ENCODE measurements around the gene MDK. TPM values are rescaled to one million over a fixed set of nuclear protein-coding genes. Genes with fewer than 3 reads are reported as not detected.

The MDK gene
- total and polyA plus RNA-seq, 2 of the 4 experiments (the other 2 are of a cell fraction): 25.8 to 377 TPM

DNA sequence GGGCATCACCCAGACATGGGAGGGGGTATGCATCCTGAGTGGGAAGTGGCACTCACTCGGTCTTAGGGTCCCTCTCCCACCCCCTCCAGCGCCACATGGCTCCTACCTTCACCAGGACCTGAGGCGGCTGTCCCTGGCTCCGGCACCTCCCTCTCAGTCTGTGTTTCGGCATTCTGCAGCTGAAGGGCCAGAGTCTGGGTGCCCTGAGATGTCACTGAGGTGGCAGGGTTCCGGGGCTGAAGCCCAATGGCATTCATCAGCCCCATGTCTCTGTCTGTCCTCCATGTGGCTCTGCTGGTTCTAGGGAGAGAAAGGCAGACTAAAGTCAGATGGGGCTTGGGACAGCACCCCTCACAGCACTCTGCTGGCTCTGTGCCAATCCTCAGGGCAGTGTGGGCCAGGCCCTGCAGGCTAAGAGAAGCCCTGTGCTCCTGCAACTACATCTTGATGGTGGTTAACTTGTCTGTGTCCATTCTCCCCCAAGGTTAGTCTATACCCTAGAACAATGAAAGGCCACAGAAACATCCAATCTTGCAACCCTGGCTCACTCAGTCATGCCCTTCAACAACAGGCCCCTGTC is 27.0 kb downstream of the MDK start:
- Histone ChIP-seq H4K5ac (ENCODE audit: low read depth, low read length) (no peak overlapping the region), H4K8ac (ENCODE audit: low read depth in 2 of 2, low read length in 2 of 2) (no peak overlapping the region), H2AK5ac (ENCODE audit: low read depth, low read length) (no peak overlapping the region), H3K9me1 (ENCODE audit: insufficient read depth, low read length) (peaks cover 11% of the 10 kb centered on the region), H2BK120ac (ENCODE audit: low read depth, low read length) (no peak overlapping the region), H4K91ac (ENCODE audit: insufficient read depth, low read depth, low read length) (no peak overlapping the region), H3K9me3 (ENCODE audit: control insufficient read depth, insufficient read depth, low read length) (no peaks in the 10 kb centered on the region), H3K36me3 (ENCODE audit: control insufficient read depth, insufficient read depth, low read length) (peaks cover 24% of the 10 kb centered on the region), H3K9ac (ENCODE audit: low read depth, low read length) (no peak overlapping the region), H3K79me1 (ENCODE audit: low read depth in 1 of 2, low read length in 2 of 2) (peaks cover 0 to 12% of the 10 kb centered on the region in 2 experiments; a peak in 3 of 4 replicates), H3K27ac (ENCODE audit: insufficient read depth, low read length) (no peak overlapping the region), H2BK20ac (ENCODE audit: low read depth, low read length) (no peak overlapping the region), H2BK5ac (ENCODE audit: low read depth, low read length, poor library complexity, severe bottlenecking) (no peak overlapping the region), H3K4me1 (ENCODE audit: control insufficient read depth, insufficient read depth, low read length) (peaks cover 8% of the 10 kb centered on the region; the same call in 1 of the 2 replicates), H3K4me2 (ENCODE audit: low read depth, low read length) (no peak overlapping the region), H3K4ac (ENCODE audit: low read depth, low read length) (no peak overlapping the region), H3K56ac (ENCODE audit: extremely low read depth, insufficient read depth, low read length) (no peak overlapping the region), H3K14ac (replicated peaks; ENCODE audit: low read depth, low read length) (no peak overlapping the region), H2BK15ac (ENCODE audit: low read depth, low read length) (no peak overlapping the region), H2AK9ac (replicated peaks; ENCODE audit: low read depth, low read length, poor library complexity) (no peak overlapping the region), H4K20me1 (ENCODE audit: insufficient read depth, low read length) (no peaks in the 10 kb centered on the region; the same call in 1 of the 2 replicates), H2AFZ (replicated peaks; ENCODE audit: low read length, poor library complexity) (no peak overlapping the region), H3K4me3 (ENCODE audit: insufficient read depth, low read depth, low read length) (no peak overlapping the region), H3K27me3 (ENCODE audit: control insufficient read depth, insufficient read depth, low read length) (no peaks in the 10 kb centered on the region), H3K23ac (ENCODE audit: low read depth, low read length) (no peak overlapping the region), H3K18ac (ENCODE audit: low read depth, low read length) (no peak overlapping the region)
- CTCF ChIA-PET: interaction anchor here (2.0 kb wide), 1 partner anchor 16 kb away, joined by 7 read pairs; no protein-coding TSS in a partner anchor
- BruUV-seq (replicated peaks): no TSS peak
- in situ Hi-C loops (cut with MboI; ENCODE audit: low sequenced_read_pairs) (no loop called here), dilution Hi-C loops (cut with HindIII; ENCODE audit: low sequenced_read_pairs, unreplicated experiment) (no loop called here), intact Hi-C loops (cut with micrococcal nuclease) (no loop called here)
- TF ChIP-seq MAZ (IDR thresholded peaks at IDR 0.05; ENCODE audit: borderline replicate concordance, low read depth, low read length) (no peak), MAFK (IDR thresholded peaks at IDR 0.05; ENCODE audit: low read depth, low read length) (no peak), RFX5 (IDR thresholded peaks at IDR 0.05; ENCODE audit: low read depth, low read length) (no peak), CEBPB (IDR thresholded peaks at IDR 0.05; ENCODE audit: low read depth, low read length) (no peak), MXI1 (IDR thresholded peaks at IDR 0.05; ENCODE audit: borderline replicate concordance, low read depth, low read length) (no peak), CHD1 (IDR thresholded peaks at IDR 0.05; ENCODE audit: low read depth, low read length) (no peak), RCOR1 (IDR thresholded peaks at IDR 0.05; ENCODE audit: insufficient replicate concordance, low read length) (no peak), BHLHE40 (IDR thresholded peaks at IDR 0.05; ENCODE audit: low read depth, low read length) (no peak), RAD21 (IDR thresholded peaks at IDR 0.05; ENCODE audit: low read length) (no peak), FOS (IDR thresholded peaks at IDR 0.05; ENCODE audit: low read depth, low read length) (no peak), NFE2L2 (IDR thresholded peaks at IDR 0.05; ENCODE audit: low read depth, low read length) (no peak), POLR2A (IDR thresholded peaks at IDR 0.05; ENCODE audit: low read depth, low read length) (no peak), SMC3 (IDR thresholded peaks at IDR 0.05; ENCODE audit: low read depth, low read length) (no peak)
- TF ChIP-seq, protein P1, sequence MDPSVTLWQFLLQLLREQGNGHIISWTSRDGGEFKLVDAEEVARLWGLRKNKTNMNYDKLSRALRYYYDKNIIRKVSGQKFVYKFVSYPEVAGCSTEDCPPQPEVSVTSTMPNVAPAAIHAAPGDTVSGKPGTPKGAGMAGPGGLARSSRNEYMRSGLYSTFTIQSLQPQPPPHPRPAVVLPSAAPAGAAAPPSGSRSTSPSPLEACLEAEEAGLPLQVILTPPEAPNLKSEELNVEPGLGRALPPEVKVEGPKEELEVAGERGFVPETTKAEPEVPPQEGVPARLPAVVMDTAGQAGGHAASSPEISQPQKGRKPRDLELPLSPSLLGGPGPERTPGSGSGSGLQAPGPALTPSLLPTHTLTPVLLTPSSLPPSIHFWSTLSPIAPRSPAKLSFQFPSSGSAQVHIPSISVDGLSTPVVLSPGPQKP (IDR thresholded peaks at IDR 0.05; ENCODE audit: borderline replicate concordance, low read depth, low read length): no peak
- TF ChIP-seq, protein P2, sequence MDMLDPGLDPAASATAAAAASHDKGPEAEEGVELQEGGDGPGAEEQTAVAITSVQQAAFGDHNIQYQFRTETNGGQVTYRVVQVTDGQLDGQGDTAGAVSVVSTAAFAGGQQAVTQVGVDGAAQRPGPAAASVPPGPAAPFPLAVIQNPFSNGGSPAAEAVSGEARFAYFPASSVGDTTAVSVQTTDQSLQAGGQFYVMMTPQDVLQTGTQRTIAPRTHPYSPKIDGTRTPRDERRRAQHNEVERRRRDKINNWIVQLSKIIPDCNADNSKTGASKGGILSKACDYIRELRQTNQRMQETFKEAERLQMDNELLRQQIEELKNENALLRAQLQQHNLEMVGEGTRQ (IDR thresholded peaks at IDR 0.05; ENCODE audit: low read depth, low read length): no peak
- TF ChIP-seq, protein P3, sequence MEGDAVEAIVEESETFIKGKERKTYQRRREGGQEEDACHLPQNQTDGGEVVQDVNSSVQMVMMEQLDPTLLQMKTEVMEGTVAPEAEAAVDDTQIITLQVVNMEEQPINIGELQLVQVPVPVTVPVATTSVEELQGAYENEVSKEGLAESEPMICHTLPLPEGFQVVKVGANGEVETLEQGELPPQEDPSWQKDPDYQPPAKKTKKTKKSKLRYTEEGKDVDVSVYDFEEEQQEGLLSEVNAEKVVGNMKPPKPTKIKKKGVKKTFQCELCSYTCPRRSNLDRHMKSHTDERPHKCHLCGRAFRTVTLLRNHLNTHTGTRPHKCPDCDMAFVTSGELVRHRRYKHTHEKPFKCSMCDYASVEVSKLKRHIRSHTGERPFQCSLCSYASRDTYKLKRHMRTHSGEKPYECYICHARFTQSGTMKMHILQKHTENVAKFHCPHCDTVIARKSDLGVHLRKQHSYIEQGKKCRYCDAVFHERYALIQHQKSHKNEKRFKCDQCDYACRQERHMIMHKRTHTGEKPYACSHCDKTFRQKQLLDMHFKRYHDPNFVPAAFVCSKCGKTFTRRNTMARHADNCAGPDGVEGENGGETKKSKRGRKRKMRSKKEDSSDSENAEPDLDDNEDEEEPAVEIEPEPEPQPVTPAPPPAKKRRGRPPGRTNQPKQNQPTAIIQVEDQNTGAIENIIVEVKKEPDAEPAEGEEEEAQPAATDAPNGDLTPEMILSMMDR (conservative IDR thresholded peaks at IDR 0.05; ENCODE audit: low read depth, low read length): no peak
- DNase-seq (no peak), ATAC-seq (ENCODE audit: low read depth) (no peak)
- no CpG with 5 or more reads among the region's 6 CpGs for WGBS, 2 experiments (ENCODE audit: extremely low coverage in 2 of 2, insufficient read length in 1 of 2)
- POLR2A ChIA-PET (ENCODE audit: unreplicated experiment): interaction anchor here (0.7 kb wide), 1 partner anchor 417 kb away, joined by 5 read pairs; no protein-coding TSS in a partner anchor

Data from IMR-90 (cell line).